ENCODE data around the gene MTMR2.

DNA sequence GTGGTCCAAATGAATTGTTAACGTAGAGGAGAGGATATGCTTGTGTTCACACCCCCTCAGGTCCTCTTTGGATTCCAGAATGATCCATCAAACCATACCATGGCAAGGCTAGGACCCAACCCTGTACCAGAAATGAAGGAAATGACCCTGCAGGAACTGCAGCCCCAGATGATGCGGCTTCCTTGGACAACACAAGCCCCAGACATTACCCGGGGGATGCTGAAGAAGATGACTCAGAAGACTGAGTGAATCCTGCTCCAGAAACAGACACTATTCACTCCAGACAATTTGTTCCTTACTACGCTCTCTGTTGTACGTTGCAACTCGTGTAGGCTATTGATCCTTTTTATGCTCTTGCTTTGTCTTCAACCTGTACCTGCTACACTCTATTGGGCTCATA, 15.2 kb upstream of the MTMR2 start:
- TF ChIP-seq, protein P1, sequence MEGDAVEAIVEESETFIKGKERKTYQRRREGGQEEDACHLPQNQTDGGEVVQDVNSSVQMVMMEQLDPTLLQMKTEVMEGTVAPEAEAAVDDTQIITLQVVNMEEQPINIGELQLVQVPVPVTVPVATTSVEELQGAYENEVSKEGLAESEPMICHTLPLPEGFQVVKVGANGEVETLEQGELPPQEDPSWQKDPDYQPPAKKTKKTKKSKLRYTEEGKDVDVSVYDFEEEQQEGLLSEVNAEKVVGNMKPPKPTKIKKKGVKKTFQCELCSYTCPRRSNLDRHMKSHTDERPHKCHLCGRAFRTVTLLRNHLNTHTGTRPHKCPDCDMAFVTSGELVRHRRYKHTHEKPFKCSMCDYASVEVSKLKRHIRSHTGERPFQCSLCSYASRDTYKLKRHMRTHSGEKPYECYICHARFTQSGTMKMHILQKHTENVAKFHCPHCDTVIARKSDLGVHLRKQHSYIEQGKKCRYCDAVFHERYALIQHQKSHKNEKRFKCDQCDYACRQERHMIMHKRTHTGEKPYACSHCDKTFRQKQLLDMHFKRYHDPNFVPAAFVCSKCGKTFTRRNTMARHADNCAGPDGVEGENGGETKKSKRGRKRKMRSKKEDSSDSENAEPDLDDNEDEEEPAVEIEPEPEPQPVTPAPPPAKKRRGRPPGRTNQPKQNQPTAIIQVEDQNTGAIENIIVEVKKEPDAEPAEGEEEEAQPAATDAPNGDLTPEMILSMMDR (IDR thresholded peaks at IDR 0.05), result no peak
- no peak for TF ChIP-seq POLR2A (IDR thresholded peaks at IDR 0.05)
